Right kidney (tissue), 1 donor: ENCODE results near the gene NMNAT2.

Source experiments
- DNase-seq: peaks from one replicate; pipeline ENCODE4 v3.0.0-alpha.2; 2016

Gene NMNAT2

GRCh38 chr1:183310753-183311479, 107.3 kb downstream of the NMNAT2 start:
- no peak for DNase-seq

GRCh38 chr1:183308719-183309118, 109.5 kb downstream of the NMNAT2 start:
- no peak for DNase-seq

GRCh38 chr1:183306317-183307042, 111.7 kb downstream of the NMNAT2 start:
- DNase-seq: no peak

GRCh38 chr1:183304440-183305107, 113.6 kb downstream of the NMNAT2 start:
- no peak for DNase-seq

GRCh38 chr1:183303901-183304300, 114.3 kb downstream of the NMNAT2 start:
- DNase-seq: no peak

- no peak for DNase-seq
Observed at GRCh38 chr1:183303323-183303645, 114.9 kb downstream of the NMNAT2 start.

GRCh38 chr1:183302452-183303322, 115.5 kb downstream of the NMNAT2 start:
- DNase-seq: no peak

- DNase-seq: no peak
Observed at GRCh38 chr1:183301239-183301638, 116.9 kb downstream of the NMNAT2 start.

GRCh38 chr1:183300828-183301227, 117.4 kb downstream of the NMNAT2 start:
- DNase-seq: no peak

GRCh38 chr1:183300395-183300794, 117.8 kb downstream of the NMNAT2 start:
- DNase-seq: no peak

- no peak for DNase-seq
Observed at GRCh38 chr1:183296782-183297181, 121.4 kb downstream of the NMNAT2 start.

- no peak for DNase-seq
Observed at GRCh38 chr1:183295521-183295920, 122.7 kb downstream of the NMNAT2 start.

GRCh38 chr1:183293876-183294275, 124.3 kb downstream of the NMNAT2 start:
- no peak for DNase-seq

GRCh38 chr1:183293241-183293640, 124.9 kb downstream of the NMNAT2 start:
- DNase-seq: no peak

GRCh38 chr1:183291802-183292514, 126.2 kb downstream of the NMNAT2 start:
- DNase-seq: no peak

- no peak for DNase-seq
Observed at GRCh38 chr1:183291216-183291762, 126.9 kb downstream of the NMNAT2 start.

GRCh38 chr1:183290628-183291027, 127.6 kb downstream of the NMNAT2 start:
- DNase-seq: no peak

GRCh38 chr1:183289051-183289496, 129.1 kb downstream of the NMNAT2 start:
- DNase-seq: no peak

- no peak for DNase-seq
Observed at GRCh38 chr1:183288583-183288982, 129.6 kb downstream of the NMNAT2 start.

GRCh38 chr1:183287191-183287675, 130.9 kb downstream of the NMNAT2 start:
- DNase-seq: no peak

- DNase-seq: no peak
Observed at GRCh38 chr1:183285746-183286145, 132.4 kb downstream of the NMNAT2 start.
